A549 treated with ZK216348 at 1 μM for 4 hours (cell line): ENCODE measurements around the gene SYCE1. TPM values are rescaled to one million over a fixed set of nuclear protein-coding genes. Genes with fewer than 3 reads are reported as not detected.

Experiments used
- total RNA-seq: library from RNA; stranded (reverse); fragments of 200-300 nt; extraction: Qiagen RNA extraction; gene quantifications from 5 replicates; pipeline ENCODE4 v1.2.3, GENCODE V29; 2022; ENCODE audit warnings: low read depth

Gene SYCE1, protein sequence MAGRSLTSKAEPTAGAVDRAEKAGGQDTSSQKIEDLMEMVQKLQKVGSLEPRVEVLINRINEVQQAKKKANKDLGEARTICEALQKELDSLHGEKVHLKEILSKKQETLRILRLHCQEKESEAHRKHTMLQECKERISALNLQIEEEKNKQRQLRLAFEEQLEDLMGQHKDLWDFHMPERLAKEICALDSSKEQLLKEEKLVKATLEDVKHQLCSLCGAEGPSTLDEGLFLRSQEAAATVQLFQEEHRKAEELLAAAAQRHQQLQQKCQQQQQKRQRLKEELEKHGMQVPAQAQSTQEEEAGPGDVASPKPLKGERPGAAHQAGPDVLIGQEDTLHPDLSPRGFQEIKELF
- total RNA-seq: not detected in 5 replicates

DNA sequence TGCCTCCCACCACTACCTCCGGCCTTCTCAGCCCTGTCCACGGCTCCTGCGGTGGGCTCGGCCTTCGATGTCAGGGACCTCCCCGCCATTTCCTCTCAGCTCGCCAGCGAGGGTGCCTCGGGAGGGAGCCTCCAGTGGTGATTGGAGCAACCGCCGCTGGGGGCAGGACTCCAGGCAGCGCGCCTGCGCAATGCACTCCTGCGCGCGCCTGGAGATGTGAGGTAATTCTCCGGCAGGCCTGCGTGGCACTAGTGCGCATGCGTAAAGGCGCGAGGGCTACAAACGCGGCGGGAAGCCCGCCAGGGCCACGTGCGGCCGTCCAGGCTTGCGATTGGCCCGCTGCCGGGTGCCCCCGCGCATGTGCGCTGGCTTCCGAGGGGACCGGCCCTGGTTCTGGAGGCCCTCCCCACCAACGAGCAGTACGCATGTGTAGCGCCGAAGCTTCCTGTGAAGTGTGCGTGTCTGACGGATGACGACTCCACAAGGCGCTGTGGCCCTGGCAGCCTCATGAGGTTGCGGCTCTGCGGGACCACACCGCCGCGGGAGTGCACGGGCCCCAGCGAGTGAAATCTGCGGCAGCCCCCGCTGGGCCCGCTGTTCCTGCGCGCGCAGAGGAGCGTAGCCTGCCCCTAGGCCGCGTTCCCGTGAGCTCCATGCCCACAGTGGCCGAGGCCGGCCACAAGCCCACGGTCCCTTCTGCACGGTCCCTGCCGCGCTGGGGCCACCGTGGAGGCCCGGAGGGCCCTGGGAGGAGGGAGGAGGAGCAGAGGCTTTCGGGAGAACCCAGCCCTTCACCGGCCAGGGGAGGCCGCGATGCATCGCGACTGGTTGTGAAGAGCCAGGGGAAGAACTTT lies at the start of gene SYCE1:
TSS of gene SYCE1 (minus strand) at position 143 of the 854 bp plus-strand sequence. CDS start at position 89, 54 bp downstream.

DNA sequence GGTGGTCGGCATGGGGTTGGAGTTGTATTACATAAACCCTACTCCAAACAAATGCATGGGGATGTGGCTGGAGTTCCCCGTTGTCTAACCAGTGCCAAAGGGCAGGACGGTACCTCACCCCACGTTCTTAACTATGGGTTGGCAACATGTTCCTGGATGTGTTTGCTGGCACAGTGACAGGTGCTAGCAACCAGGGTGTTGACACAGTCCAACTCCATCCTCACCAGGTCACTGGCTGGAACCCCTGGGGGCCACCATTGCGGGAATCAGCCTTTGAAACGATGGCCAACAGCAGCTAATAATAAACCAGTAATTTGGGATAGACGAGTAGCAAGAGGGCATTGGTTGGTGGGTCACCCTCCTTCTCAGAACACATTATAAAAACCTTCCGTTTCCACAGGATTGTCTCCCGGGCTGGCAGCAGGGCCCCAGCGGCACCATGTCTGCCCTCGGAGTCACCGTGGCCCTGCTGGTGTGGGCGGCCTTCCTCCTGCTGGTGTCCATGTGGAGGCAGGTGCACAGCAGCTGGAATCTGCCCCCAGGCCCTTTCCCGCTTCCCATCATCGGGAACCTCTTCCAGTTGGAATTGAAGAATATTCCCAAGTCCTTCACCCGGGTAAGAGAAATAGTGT lies 38.3 kb downstream of the SYCE1 start, which contains the start of gene CYP2E1:
TSS of gene CYP2E1 (plus strand) at position 407 of the 632 bp plus-strand sequence. CDS start at position 440, 33 bp downstream.

Other genes with a start within 250 kb of the SYCE1 start
- 0.42 to 1.6 TPM (median 0.70 TPM) in 5 replicates for gene CALY, start 228.7 kb downstream of the SYCE1 start, total RNA-seq
- gene PRAP1, start 218.2 kb downstream of the SYCE1 start, total RNA-seq: not detected in 5 replicates
- gene FUOM, start 207.6 kb downstream of the SYCE1 start, total RNA-seq: 9.9 to 16.2 TPM (median 11.9 TPM) in 5 replicates
- gene ECHS1, start 192.2 kb downstream of the SYCE1 start, total RNA-seq: 122 to 153 TPM (median 138 TPM) in 5 replicates
- 1.6 to 2.2 TPM (median 1.9 TPM) in 5 replicates for gene PAOX, start 186.3 kb downstream of the SYCE1 start, total RNA-seq
- gene MTG1, start 171.4 kb downstream of the SYCE1 start, total RNA-seq: 37.4 to 57.0 TPM (median 51.0 TPM) in 5 replicates
- gene SPRN, start 141.0 kb downstream of the SYCE1 start, total RNA-seq: 0.17 to 0.35 TPM (median 0.27 TPM) in 5 replicates
- 0.07 to 0.31 TPM (median 0.21 TPM) in 5 replicates for gene SCART1, start 111.6 kb downstream of the SYCE1 start, total RNA-seq
- 0.26 to 0.37 TPM (median 0.31 TPM) in 4 of 5 replicates, not detected in the other for gene CYP2E1, start 38.2 kb downstream of the SYCE1 start, total RNA-seq
- gene FRG2B, start 61.2 kb upstream of the SYCE1 start, total RNA-seq: not detected in 5 replicates